ENCODE results near the gene SSR2.

The SSR2 gene

DNA sequence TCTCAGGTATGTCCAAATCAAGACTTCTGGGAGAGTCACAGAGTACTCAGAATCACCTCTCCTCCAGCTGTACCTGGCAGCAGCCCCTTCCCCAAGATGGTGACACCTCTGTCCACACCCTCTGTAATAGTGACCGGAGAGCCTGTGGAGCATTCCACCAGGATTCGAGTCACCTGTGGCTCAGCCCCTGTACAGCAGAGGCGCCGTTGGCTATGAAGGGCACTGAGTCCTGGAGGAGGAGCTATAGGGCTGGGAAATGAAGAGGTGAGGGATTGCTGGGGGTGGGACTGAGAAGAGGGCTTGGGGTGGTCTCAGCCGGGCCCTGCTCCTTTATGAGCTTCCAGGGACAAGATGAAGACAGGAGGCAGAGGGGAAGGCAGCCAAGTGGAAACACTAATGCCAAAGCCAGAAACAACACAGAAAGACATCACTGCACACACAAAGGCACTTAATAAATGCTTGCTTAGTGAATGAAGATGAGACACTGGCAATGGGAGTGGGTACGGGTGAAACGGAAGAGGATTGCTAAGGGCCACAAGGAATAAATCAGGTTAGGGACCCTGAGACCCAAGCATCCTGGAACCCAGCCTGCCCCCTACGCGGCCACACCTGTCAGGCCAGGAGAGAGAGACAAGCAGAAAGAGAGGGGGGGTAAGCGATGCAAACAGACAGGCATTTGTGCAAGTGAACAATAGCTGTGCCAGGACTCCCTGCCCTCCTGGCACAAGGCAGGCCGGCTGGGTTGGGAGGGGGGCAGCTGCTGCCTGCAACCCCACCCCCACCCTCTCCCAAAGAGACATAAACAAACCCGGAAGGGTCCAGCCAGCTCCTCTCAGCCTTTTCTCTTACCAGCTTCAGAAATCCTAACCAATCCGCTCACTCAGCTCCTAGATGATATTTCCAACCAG, 46.3 kb downstream of the SSR2 start:
- DNase-seq (ENCODE audit: low spot score): no peak

DNA sequence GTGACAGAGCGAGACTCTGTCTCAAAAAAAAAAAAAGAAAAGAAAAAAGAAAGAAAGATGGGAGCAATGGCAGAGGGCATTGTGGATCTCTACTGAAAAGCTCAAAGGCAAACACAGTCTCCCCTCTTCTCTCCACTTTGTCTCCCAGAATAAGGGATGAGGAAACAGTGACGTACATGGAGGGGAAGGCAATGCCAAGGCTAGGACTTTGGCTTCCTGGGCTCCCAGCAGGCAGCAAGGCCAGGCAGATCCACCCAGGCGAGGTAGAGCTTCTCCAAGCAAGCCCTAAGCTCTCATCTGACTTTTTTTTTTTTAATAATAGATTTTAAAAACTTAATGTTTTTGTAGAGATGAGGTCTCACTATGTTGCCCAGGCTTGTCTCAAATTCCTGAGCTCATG, 47.0 kb downstream of the SSR2 start:
- no peak for DNase-seq (ENCODE audit: low spot score)

DNA sequence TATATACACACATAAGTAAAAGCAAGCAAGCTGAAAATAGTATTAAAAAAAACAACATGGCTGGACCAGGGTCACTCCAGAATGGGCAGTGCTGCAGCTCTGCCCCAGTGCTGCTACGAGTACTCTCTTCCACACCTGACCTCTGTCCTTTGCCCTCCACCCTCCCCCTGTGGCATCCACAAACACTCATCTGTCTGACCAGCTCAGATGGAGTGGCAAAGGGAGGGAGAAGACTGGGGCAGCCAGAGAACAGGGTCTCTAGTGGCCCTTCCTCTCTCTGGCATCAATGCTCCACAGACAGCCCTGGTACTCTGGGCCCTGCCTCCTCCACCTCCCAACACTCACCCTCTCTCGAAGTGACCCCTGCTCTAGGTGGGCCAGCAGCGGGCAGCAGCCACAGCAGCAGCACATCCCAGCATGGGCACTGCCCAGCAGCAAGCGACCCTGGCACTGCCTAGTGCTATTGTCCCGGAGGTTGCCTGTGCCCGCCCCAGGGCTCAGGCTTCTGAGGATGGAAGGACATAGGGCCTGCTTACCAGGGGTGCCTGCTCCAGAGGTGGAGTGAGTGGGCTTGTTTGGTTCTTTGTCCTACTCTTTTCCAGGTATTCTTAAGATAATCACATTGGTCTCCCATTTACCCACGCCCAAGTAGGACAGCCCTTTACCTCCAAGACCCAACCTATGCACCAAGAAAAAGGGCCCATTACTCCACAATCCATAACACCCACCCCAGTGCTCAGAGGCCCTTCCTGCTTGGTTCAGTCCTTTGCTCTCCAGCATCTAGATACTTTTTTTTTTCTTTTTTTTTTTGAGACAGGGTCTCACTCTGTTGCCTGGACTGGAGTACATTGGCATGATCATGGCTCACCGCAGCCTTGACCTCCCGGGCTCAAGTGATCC, 48.6 kb downstream of the SSR2 start:
- DNase-seq (ENCODE audit: low spot score): no peak

DNA sequence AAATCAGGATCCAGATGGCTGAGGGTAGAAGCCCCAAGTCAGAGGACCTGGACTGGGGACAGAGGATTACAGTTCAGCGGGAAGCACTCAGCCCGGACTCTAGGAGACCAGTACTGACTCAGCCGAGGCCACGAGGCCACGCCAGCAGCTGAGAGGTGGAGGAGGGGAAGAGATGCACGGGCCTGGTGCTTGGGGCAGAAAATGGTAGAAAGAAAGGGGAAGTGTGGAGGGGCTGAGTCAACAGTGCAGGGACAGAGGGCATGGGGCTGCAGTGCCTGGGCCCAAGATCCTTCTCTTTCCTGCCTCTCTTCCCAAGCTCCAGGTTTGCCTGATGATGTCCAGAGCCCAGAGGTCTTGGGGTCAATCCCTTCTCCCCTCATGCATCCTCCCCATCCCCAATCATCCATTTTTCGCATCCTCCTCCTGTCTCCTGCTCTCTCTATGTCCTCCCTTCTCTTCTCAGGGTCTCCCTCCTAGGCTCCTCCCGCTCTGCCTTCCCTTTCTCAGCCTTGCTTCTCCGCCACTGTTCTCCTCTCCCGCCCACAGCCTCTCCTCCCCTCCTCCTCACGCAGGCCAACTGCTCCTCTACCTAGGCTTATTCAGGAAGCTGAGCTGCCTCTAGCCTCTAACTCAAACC, 50.1 kb downstream of the SSR2 start:
- DNase-seq (ENCODE audit: low spot score): no peak

DNA sequence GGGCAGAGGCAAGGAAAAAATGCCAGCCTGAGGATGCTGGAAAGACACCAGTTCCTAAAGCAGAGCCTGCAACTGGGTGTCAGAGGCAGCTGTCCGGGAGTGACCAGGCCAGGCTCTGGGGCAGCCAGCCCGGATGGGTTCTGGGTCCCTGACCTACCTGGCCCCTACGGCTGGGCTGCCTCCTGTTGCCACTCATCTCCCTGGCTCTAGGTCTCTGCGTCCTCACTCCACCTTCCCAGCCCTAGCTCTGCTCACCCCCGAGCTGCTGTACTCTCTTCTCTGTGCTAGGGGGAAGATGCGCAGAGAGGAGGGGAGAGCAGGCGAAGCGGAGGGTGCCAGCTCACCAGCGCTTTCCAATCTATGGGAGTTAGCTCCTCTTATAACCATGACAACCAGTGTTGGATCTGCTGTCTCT, 51.4 kb downstream of the SSR2 start:
- no peak for DNase-seq (ENCODE audit: low spot score)

DNA sequence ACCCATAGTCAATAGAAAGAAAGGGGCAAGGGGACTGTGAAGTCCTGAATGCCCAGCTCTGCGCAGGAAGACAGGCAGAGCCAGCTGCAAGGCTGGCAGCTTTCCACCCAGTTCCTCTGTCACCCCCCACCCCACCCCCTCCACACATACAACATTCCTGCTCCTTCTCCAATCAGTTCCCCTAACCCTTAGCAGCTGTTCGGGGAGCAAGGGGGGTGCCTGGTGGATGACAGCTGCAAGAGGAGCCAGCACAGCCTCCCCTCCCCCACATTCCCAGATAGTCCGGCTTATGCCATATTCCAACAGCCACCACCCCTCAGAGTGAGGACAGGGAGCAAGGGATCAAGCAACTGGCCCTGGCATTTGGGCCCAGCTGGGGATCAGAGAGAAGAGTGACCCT, 52.1 kb downstream of the SSR2 start:
- no peak for DNase-seq (ENCODE audit: low spot score)

DNA sequence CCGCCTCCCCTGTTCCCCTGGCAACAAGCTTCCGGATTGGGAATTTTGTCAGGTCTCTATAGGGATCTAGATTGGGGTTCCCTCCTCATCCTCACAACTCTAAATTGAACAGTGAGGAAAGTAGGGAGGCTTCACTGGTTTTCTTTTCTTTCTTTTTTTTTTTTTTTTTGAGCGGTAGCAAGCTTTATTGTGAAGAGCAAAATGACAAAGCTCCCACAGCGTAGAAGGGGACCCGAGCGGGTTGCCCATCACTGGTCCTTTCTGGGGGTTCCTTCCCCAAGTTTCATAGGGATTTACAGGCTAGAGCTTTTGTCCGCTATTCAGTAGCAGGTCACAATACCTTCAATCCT, 52.7 kb downstream of the SSR2 start:
- no peak for DNase-seq (ENCODE audit: low spot score)

DNA sequence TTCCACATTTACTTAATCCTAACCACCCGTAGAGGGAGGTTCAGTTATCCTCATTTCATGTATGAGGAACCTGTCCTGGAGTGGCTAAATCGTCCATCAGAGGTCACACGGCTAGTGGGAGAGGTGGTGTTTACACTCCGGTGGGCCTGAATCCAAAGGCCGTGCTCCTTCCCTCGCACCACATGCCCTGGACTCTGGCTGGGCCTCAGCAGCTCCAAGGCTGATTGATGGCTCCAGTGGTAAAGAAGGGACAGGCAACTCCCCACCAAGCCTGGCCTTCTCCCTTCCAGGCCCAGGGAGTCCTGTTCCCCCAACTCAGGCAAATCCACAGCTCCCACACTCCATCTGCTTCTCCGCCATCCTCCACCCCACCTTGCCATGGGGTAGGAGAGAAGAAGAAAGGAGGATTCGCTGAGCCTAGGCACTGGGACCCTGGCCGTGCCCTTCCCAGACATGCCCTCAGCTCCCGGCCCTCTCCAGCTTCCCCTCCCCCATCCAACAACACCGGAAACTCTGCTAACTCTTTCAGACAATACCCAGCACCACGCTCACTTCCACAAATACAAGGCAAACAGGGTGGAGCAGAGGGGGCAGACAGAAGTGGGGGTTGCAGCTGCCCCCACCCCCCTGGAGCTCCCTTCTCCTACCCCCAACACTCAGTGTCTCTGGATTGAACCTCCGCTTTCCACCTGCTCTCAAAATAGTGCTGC, 53.3 kb downstream of the SSR2 start:
- no peak for DNase-seq (ENCODE audit: low spot score)

DNA sequence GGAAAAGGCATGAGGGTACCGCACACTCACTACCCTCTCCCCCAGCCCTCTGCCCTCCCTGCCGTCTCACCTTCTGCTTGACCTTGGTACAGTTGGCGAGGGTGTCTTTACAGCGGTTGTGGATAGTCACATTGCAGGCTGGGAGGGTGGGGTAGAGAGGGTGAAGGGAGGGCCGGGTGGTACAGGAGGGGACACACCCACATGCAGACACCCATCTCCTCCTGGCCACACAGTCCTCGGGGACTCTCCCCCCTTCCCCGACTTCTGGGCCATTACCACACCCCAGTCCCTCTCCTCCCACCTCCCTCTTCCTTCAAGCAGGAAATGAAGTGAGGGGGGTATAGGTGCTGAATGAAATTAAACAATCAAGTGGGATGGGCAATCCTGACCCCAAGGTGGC, 54.0 kb downstream of the SSR2 start:
- DNase-seq (ENCODE audit: low spot score): no peak

DNA sequence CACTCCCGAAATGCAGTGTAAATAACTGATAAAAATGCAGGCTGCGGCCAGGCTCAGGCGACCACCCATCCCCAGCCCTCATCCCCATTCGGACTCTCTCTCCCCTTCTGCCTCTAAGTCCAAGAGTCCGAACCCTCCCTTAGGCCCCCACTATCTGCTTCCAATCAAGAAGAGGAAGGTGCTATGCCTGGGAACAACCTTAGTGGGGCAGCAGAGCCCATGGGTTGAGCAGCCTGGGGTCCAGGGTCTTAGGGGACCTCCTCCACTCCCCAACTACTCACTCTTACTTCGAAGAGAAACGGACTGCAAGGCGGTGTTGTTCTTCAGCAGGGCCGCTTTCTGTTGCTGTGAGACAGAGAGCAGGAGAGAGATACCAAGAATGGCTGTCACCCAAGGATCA, 54.6 kb downstream of the SSR2 start:
- no peak for DNase-seq (ENCODE audit: low spot score)

DNA sequence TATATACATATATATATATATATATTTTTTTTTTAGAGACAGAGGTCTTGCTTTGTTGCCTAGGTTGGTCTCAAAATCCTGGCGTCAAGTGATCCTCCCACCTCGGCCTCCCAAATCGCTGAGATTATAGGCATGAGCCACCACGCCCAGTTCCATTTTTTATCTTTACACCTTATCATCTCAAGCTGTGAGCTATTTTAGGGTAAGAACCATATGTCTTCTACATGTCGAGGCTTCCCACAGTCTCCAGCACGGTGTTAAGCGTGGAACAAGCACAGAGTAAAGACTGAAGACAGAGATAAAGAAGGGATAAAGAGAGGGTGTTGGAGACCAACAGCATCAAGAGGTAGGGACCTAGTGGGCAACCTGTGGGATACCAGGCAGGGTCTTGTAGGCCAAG, 56.6 kb downstream of the SSR2 start:
- no peak for DNase-seq (ENCODE audit: low spot score)

DNA sequence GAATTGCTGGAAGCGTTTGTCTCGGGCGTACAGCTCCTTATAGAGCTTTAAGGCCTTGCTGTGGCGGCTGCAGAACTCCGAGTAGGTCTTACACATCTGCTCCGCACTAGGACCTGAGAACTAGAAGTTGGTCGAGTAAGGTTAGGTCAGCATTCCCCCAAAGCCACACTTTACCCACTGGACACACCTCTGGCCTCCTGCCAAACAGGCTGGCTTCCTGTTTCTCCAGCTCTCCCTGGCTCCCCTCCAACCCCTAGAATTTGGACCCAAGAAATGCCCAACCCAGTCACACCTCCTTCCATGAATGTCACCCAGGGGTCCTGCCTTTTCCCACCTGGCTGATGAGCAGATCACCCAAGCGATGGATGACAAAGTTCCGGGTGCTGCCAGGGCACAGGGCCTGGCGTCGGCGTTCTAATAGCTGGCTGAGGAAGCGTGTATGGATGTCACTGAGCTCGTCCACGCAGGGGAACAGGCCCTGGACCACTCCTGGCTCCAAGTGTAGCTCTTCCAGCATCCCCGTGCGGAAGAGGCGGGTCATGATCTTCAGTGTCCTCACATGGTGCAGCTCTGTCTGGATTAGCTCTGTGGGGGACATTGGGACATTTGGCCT, 58.0 kb downstream of the SSR2 start:
- no peak for DNase-seq (ENCODE audit: low spot score)

DNA sequence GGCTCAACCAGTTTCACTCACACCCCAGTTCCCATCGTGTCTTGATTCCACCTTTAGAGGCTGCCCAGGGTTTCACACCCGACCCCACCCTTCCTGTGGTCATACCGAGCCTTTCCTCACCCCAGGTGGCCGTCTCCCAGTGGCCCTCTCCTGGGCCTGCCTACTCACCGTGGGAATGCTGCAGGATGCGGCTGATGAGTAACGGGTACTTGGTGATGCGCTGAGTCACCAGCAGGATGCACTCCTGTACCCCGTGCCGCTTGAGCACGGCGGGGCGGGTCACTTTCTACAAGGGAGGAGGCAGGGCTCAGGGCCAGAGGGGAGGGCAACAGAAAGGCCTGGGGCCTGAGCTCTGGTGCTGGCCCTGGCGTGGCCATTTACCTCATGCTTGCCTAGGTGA, 58.8 kb downstream of the SSR2 start:
- DNase-seq (ENCODE audit: low spot score): peak; percentile 58

DNA sequence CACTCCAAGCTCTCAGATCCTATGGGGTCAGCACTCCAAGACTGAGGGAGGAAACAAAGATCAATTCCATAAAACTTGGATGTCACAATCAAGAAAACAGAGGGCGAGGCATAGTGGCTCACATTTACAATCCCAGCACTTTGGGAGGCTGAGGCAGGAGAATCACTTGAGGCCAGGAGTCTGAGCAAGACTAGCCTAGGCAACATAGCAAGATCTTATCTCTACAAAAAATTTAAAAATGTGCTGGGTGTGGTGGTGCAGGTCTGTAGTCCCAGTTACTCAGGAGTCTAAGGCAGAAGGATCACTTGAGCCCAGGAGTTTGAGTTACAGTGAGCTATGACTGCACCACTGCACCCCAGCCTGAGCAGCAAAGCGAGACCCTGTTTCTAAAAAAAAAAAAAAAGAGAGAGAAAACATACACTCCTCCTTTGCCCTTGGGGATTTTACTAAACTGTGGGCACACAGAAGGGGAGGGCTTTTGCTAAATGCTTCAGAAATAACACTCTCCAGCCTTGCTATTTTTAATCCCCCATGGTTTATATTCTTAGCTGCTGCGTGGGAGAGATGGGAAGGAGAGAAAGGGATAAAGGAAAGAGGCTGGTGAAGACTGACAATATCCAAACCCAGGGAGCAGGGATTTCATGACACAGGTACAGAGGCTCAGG, 60.5 kb downstream of the SSR2 start:
- DNase-seq (ENCODE audit: low spot score): no peak

Measured in iPS-NIHi11 (cell line).